Neuronal stem cell (in vitro differentiated cells): ENCODE results near the gene OR52W1.

Source experiments
- DNase-seq: peaks from one replicate; pipeline ENCODE4 v3.0.0-alpha.2; 2013; ENCODE audit warnings: low spot score
- H2AFZ ChIP-seq: one replicate; pipeline ENCODE4 v1.6.1; 2013; ENCODE audit warnings: mild to moderate bottlenecking, low read length, inconsistent platforms
- H2AK5ac ChIP-seq: 2 replicates; pipeline ENCODE4 v1.6.1; 2013; ENCODE audit warnings: low read depth, mild to moderate bottlenecking, inconsistent platforms, low read length, moderate library complexity, mixed read lengths
- H2BK120ac ChIP-seq: 2 replicates; pipeline ENCODE4 v1.6.1; 2013; ENCODE audit warnings: low read depth, mild to moderate bottlenecking, inconsistent platforms, low read length, moderate library complexity, mixed read lengths
- H2BK12ac ChIP-seq: one replicate; pipeline ENCODE4 v1.6.1; 2013; ENCODE audit warnings: low read length, inconsistent platforms
- H2BK15ac ChIP-seq: 2 replicates; pipeline ENCODE4 v1.6.1; 2013; ENCODE audit warnings: mild to moderate bottlenecking, low read length, inconsistent platforms, mixed read lengths
- H2BK5ac ChIP-seq: one replicate; pipeline ENCODE4 v1.6.1; 2013; ENCODE audit warnings: inconsistent platforms, mild to moderate bottlenecking, low read length, moderate library complexity
- H3K14ac ChIP-seq: one replicate; pipeline ENCODE4 v1.6.1; 2013; ENCODE audit warnings: low read length, inconsistent platforms
- H3K18ac ChIP-seq: 2 replicates; pipeline ENCODE4 v1.6.1; 2013; ENCODE audit warnings: low read length, inconsistent platforms
- H3K23ac ChIP-seq: 2 replicates; pipeline ENCODE4 v1.6.1; 2013; ENCODE audit warnings: low read depth, mild to moderate bottlenecking, mixed read lengths, low read length, inconsistent platforms; ENCODE audit not compliant: poor library complexity
- H3K27ac ChIP-seq: replicated peaks from 3 replicates; pipeline ENCODE4 v1.5.1; 2013; ENCODE audit warnings: low read length, inconsistent platforms
- H3K27me3 ChIP-seq, 3 experiments: 2 replicates each; pipeline ENCODE4 v1.6.1; 2013; ENCODE audit warnings: low read length in 3 of 3, mild to moderate bottlenecking in 2 of 3, inconsistent platforms in 1 of 3, low read depth in 1 of 3, mixed read lengths in 1 of 3, moderate library complexity in 1 of 3; ENCODE audit not compliant: control insufficient read depth in 3 of 3, insufficient read depth in 3 of 3
- H3K36me3 ChIP-seq, 2 donors: replicated peaks in 1 of 2; 2 replicates each; pipeline ENCODE4 v1.6.1; 2013; ENCODE audit warnings: low read length in 2 of 2; ENCODE audit not compliant: control insufficient read depth in 2 of 2, insufficient read depth in 2 of 2
- H3K4ac ChIP-seq: 2 replicates; pipeline ENCODE4 v1.6.1; 2013; ENCODE audit warnings: inconsistent platforms, mild to moderate bottlenecking, low read length, moderate library complexity
- H3K4me1 ChIP-seq, 2 donors: 1 replicate in 1 of 2; 2 replicates in 1 of 2; pipeline ENCODE4 v1.6.1; 2013; ENCODE audit warnings: low read length in 2 of 2, low read depth in 1 of 2; ENCODE audit not compliant: control insufficient read depth in 2 of 2, insufficient read depth in 1 of 2
- H3K4me2 ChIP-seq: one replicate; pipeline ENCODE4 v1.6.1; 2013; ENCODE audit warnings: mild to moderate bottlenecking, low read length, inconsistent platforms; ENCODE audit not compliant: insufficient read depth, poor library complexity, severe bottlenecking
- H3K4me3 ChIP-seq, 2 donors: 2 replicates each; pipeline ENCODE4 v1.5.1; 2013; ENCODE audit warnings: low read length in 2 of 2, mild to moderate bottlenecking in 2 of 2, inconsistent platforms in 1 of 2, moderate library complexity in 1 of 2
- H3K79me1 ChIP-seq: one replicate; pipeline ENCODE4 v1.6.1; 2013; ENCODE audit warnings: low read depth, mild to moderate bottlenecking, inconsistent platforms, low read length, moderate library complexity
- H3K9ac ChIP-seq: one replicate; pipeline ENCODE4 v1.6.1; 2013; ENCODE audit warnings: mild to moderate bottlenecking, low read depth, low read length, inconsistent platforms; ENCODE audit not compliant: poor library complexity
- H3K9me3 ChIP-seq, 2 donors: replicated peaks in 1 of 2; 2 replicates each; pipeline versions ENCODE3 to v1.6.1; 2013; ENCODE audit warnings: low read length in 2 of 2, mild to moderate bottlenecking in 2 of 2, inconsistent platforms in 1 of 2, low read depth in 1 of 2, mixed read lengths in 1 of 2, moderate library complexity in 1 of 2; ENCODE audit not compliant: control insufficient read depth in 2 of 2, insufficient read depth in 1 of 2
- H4K8ac ChIP-seq: one replicate; pipeline ENCODE4 v1.6.1; 2013; ENCODE audit warnings: low read depth, mild to moderate bottlenecking, inconsistent platforms, low read length, moderate library complexity
- H4K91ac ChIP-seq: one replicate; pipeline ENCODE4 v1.6.1; 2013; ENCODE audit warnings: low read length, low read depth, mild to moderate bottlenecking, inconsistent platforms; ENCODE audit not compliant: poor library complexity
- WGBS, 2 donors: extraction: QIAGEN DNeasy Blood & Tissue Kit; methylation state at CpG; one replicate each; pipeline ENCODE4 v1.1.7; 2013; ENCODE audit warnings: missing lambda C conversion rate in 2 of 2, mixed read lengths in 1 of 2; ENCODE audit not compliant: insufficient read length in 2 of 2, insufficient replicate concordance in 1 of 2; ENCODE audit errors: extremely low coverage in 2 of 2; 5-methylcytosine and 5-hydroxymethylcytosine counted together

The OR52W1 gene

DNA sequence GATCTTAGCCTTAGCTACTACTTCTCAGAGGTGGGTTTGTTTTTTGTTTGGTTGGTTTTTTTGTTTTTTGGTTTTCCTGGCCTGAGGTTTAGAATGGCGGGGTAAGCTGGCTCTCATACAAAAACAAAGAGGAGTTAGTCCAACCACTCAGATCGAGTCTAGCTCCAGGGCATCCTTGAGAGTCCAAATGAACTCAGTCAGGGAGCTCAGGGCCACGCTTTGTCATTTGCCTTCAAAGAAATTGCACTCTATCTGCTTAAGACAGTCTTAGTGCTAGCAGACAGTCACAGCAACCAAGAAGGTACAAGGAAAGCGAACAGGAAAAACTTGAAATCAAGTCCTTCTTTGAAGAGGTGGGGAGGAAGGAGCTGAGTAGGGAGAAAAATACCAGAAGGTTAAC, 17.5 kb downstream of the OR52W1 start:
- Histone ChIP-seq H2BK12ac (no peak overlapping the region), H3K4ac (no peak overlapping the region), H2BK15ac (no peak overlapping the region), H3K14ac (no peak overlapping the region), H3K4me2 (no peak overlapping the region), H2AFZ (no peak overlapping the region), H4K8ac (no peak overlapping the region), H2BK5ac (no peak overlapping the region), H3K79me1 (no peaks in the 10 kb centered on the region), H4K91ac (no peak overlapping the region), H3K4me1 (peaks cover 0 to 1% of the 10 kb centered on the region in 2 donors), H3K18ac (no peak overlapping the region), H3K27ac (no peak overlapping the region), H2AK5ac (no peak overlapping the region), H3K9me3 (no peaks in the 10 kb centered on the region), H3K23ac (no peak overlapping the region), H3K9ac (no peak overlapping the region), H3K36me3 (peaks cover 25 to 96% of the 10 kb centered on the region in 2 donors), H2BK120ac (no peak overlapping the region), H3K27me3 (no peaks in the 10 kb centered on the region), H3K4me3 (no peak overlapping the region)
- no peak for DNase-seq
- WGBS, 2 donors: no CpG with 5 or more reads among the region's 4 CpGs

DNA sequence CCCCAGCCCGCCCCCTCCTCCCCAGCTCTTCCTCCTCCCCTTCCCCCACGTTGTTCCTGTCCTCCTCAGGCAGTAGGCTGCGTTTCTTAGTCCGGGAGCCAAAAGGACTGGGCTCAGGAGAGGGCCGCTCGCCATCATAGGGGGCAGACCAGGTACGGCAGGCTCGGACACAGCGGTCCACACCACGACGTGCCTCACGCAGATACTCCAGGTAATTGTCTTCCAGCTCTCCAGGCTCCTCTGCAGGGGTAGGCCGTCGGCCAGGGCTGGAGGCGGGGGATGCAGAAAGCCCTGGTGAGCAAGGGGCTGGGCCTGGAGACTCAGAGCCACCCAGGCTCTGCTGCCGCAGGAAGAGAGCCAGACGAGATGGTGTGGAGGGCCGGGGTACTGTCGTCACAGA, 18.7 kb downstream of the OR52W1 start:
- H2BK5ac ChIP-seq: no peak overlapping the region
- H3K4me1 ChIP-seq: peaks cover 0 to 1% of the 10 kb centered on the region in 2 donors
- no peaks in the 10 kb centered on the region for H3K9me3 ChIP-seq
- peaks cover 31 to 96% of the 10 kb centered on the region in 2 donors for H3K36me3 ChIP-seq
- no peak overlapping the region for H3K4me3 ChIP-seq
- H3K4ac ChIP-seq: no peak overlapping the region
- H2BK12ac ChIP-seq: no peak overlapping the region
- H3K14ac ChIP-seq: no peak overlapping the region
- no peak overlapping the region for H3K9ac ChIP-seq
- no peak overlapping the region for H3K27ac ChIP-seq
- H2BK15ac ChIP-seq: no peak overlapping the region
- no peaks in the 10 kb centered on the region for H3K27me3 ChIP-seq
- WGBS, 2 donors: no CpG with 5 or more reads among the region's 19 CpGs
- H2AK5ac ChIP-seq: no peak overlapping the region
- H3K18ac ChIP-seq: no peak overlapping the region
- H3K23ac ChIP-seq: no peak overlapping the region
- H2AFZ ChIP-seq: no peak overlapping the region
- H2BK120ac ChIP-seq: no peak overlapping the region
- no peak overlapping the region for H4K91ac ChIP-seq
- H3K79me1 ChIP-seq: peaks cover 2% of the 10 kb centered on the region
- H3K4me2 ChIP-seq: no peak overlapping the region
- H4K8ac ChIP-seq: no peak overlapping the region
- no peak for DNase-seq

DNA sequence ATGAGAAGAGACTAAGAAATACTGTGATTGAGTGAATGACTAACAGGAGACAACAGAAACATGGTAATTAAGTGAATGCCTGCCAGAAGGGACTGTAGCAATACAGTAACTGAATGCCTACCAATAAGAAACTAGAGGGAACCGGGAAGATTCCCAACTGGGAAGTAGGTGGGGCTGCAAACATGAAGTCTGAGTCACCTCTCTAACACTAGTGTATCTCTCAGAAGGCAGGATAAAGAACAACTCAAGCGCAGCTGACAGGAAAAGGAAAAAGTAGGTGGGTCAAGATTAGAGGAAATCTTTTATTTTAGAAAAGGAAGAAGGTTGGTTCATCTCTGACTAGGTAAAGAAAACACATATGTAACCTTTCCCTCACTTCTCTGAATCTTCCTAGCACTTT, 20.3 kb downstream of the OR52W1 start:
- Histone ChIP-seq H3K9ac (no peak overlapping the region), H2AFZ (no peak overlapping the region), H3K36me3 (peaks cover 36 to 96% of the 10 kb centered on the region in 2 donors), H3K9me3 (no peaks in the 10 kb centered on the region), H3K23ac (no peak overlapping the region), H3K4me2 (no peak overlapping the region), H3K27ac (no peak overlapping the region), H3K18ac (no peak overlapping the region), H2BK5ac (no peak overlapping the region), H4K91ac (no peak overlapping the region), H3K4me3 (no peak overlapping the region), H2AK5ac (no peak overlapping the region), H3K14ac (no peak overlapping the region), H3K4me1 (peaks cover 0 to 1% of the 10 kb centered on the region in 2 donors), H4K8ac (no peak overlapping the region), H2BK120ac (no peak overlapping the region), H2BK15ac (no peak overlapping the region), H2BK12ac (no peak overlapping the region), H3K4ac (no peak overlapping the region), H3K27me3 (no peaks in the 10 kb centered on the region), H3K79me1 (peaks cover 6% of the 10 kb centered on the region)
- WGBS, 2 donors: no CpG with 5 or more reads among the region's 2 CpGs
- DNase-seq: no peak

DNA sequence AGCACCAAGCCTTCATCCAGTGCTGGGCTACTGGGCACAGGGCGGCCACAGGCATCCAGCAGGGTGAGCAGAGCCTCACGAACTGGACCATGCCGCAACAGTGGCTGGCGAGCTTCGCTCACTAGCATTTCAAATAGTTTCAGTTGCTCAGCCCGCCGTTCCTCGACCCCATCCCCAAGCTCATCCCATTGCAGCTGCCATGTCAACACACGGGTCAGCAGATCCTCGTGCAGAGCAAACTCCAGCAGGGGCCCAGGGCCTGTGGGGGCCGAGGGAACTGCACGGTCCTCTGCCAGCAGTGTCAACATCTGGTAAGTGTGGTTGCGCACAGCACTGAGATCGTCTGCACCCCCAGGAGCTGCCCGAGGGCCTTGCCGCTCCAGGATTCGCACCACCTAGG, 24.8 kb downstream of the OR52W1 start:
- no peak overlapping the region for H3K27ac ChIP-seq
- H3K4me2 ChIP-seq: no peak overlapping the region
- peaks cover 6% of the 10 kb centered on the region for H3K79me1 ChIP-seq
- H4K91ac ChIP-seq: no peak overlapping the region
- no peak overlapping the region for H2AFZ ChIP-seq
- H3K4me1 ChIP-seq: no peaks in the 10 kb centered on the region
- no peak overlapping the region for H3K14ac ChIP-seq
- H3K27me3 ChIP-seq: no peaks in the 10 kb centered on the region
- no peak overlapping the region for H3K4me3 ChIP-seq
- H3K23ac ChIP-seq: no peak overlapping the region
- no peak overlapping the region for H2BK5ac ChIP-seq
- H3K9ac ChIP-seq: peak overlapping the region; percentile 47
- no peak overlapping the region for H2BK120ac ChIP-seq
- no peak overlapping the region for H4K8ac ChIP-seq
- no peak overlapping the region for H3K4ac ChIP-seq
- no peak overlapping the region for H2BK12ac ChIP-seq
- no CpG with 5 or more reads among the region's 17 CpGs for WGBS, 2 donors
- H3K36me3 ChIP-seq: peaks cover 22 to 59% of the 10 kb centered on the region in 2 donors
- no peaks in the 10 kb centered on the region for H3K9me3 ChIP-seq
- H2BK15ac ChIP-seq: no peak overlapping the region
- H2AK5ac ChIP-seq: no peak overlapping the region
- no peak for DNase-seq
- H3K18ac ChIP-seq: no peak overlapping the region
